ENCODE results near the gene SLC9A4.
"Not testable (repeated sequence)": the region's sequence is repeated elsewhere in the genome, so short reads cannot be mapped to it uniquely, and the experiment has no call there.

SLC9A4 gene

GRCh38 chr2:102550151-102550550, 77.1 kb downstream of the SLC9A4 start:
- no peak overlapping the region for H3K9ac ChIP-seq (ENCODE audit: low read depth, low read length)
- no peaks in the 10 kb centered on the region for H3K4me1 ChIP-seq (ENCODE audit: control insufficient read depth, insufficient read depth, low read length)
- H3K27me3 ChIP-seq (ENCODE audit: control insufficient read depth, insufficient read depth, low read length) = no peaks in the 10 kb centered on the region
- no peaks in the 10 kb centered on the region for H3K36me3 ChIP-seq (ENCODE audit: control insufficient read depth, insufficient read depth, low read length)
- H3K27ac ChIP-seq (ENCODE audit: low read depth, low read length) = no peak overlapping the region
- no peak overlapping the region for H3K4me3 ChIP-seq (ENCODE audit: low read depth, low read length)
- H3K9me3 ChIP-seq (ENCODE audit: control insufficient read depth, insufficient read depth, low read length) = 0 out of 2 replicates have a peak, but pooled peaks cover 3% of the 10 kb centered on the region

- no peaks in the 10 kb centered on the region for H3K4me1 ChIP-seq (ENCODE audit: control insufficient read depth, insufficient read depth, low read length)
- 0 out of 2 replicates have a peak, but pooled peaks cover 3% of the 10 kb centered on the region for H3K9me3 ChIP-seq (ENCODE audit: control insufficient read depth, insufficient read depth, low read length)
- no peak overlapping the region for H3K4me3 ChIP-seq (ENCODE audit: low read depth, low read length)
Observed at GRCh38 chr2:102551329-102552096, 78.5 kb downstream of the SLC9A4 start.

GRCh38 chr2:102553601-102554000, 80.6 kb downstream of the SLC9A4 start:
- Histone ChIP-seq H3K9ac (ENCODE audit: low read depth, low read length) (no peak overlapping the region), H3K4me3 (ENCODE audit: low read depth, low read length) (no peak overlapping the region), H3K27ac (ENCODE audit: low read depth, low read length) (no peak overlapping the region)

More at GRCh38 chr2:102551329-102552096, 78.5 kb downstream of the SLC9A4 start:
- Histone ChIP-seq H3K9ac (ENCODE audit: low read depth, low read length) (no peak overlapping the region), H3K27ac (ENCODE audit: low read depth, low read length) (no peak overlapping the region), H3K27me3 (ENCODE audit: control insufficient read depth, insufficient read depth, low read length) (no peaks in the 10 kb centered on the region), H3K36me3 (ENCODE audit: control insufficient read depth, insufficient read depth, low read length) (no peaks in the 10 kb centered on the region)

GRCh38 chr2:102558463-102558862, 85.4 kb downstream of the SLC9A4 start:
- Histone ChIP-seq H3K9ac (ENCODE audit: low read depth, low read length) (no peak overlapping the region), H3K27ac (ENCODE audit: low read depth, low read length) (no peak overlapping the region), H3K4me3 (ENCODE audit: low read depth, low read length) (no peak overlapping the region), H3K36me3 (ENCODE audit: control insufficient read depth, insufficient read depth, low read length) (no peaks in the 10 kb centered on the region), H3K4me1 (ENCODE audit: control insufficient read depth, insufficient read depth, low read length) (no peaks in the 10 kb centered on the region), H3K27me3 (ENCODE audit: control insufficient read depth, insufficient read depth, low read length) (no peaks in the 10 kb centered on the region), H3K9me3 (ENCODE audit: control insufficient read depth, insufficient read depth, low read length) (no peaks in the 10 kb centered on the region)

More at GRCh38 chr2:102553601-102554000, 80.6 kb downstream of the SLC9A4 start:
- Histone ChIP-seq H3K36me3 (ENCODE audit: control insufficient read depth, insufficient read depth, low read length) (no peaks in the 10 kb centered on the region), H3K9me3 (ENCODE audit: control insufficient read depth, insufficient read depth, low read length) (0 out of 2 replicates have a peak, but pooled peaks cover 3% of the 10 kb centered on the region), H3K27me3 (ENCODE audit: control insufficient read depth, insufficient read depth, low read length) (no peaks in the 10 kb centered on the region), H3K4me1 (ENCODE audit: control insufficient read depth, insufficient read depth, low read length) (no peaks in the 10 kb centered on the region)

- H3K4me1 ChIP-seq (ENCODE audit: control insufficient read depth, insufficient read depth, low read length); H3K27me3 ChIP-seq (ENCODE audit: control insufficient read depth, insufficient read depth, low read length); H3K4me3 ChIP-seq (ENCODE audit: low read depth, low read length); H3K9ac ChIP-seq (ENCODE audit: low read depth, low read length); H3K27ac ChIP-seq (ENCODE audit: low read depth, low read length); H3K9me3 ChIP-seq (ENCODE audit: control insufficient read depth, insufficient read depth, low read length); H3K36me3 ChIP-seq (ENCODE audit: control insufficient read depth, insufficient read depth, low read length): not testable (repeated sequence)
Observed at GRCh38 chr2:102562542-102562941, 89.5 kb downstream of the SLC9A4 start.

GRCh38 chr2:102575888-102576287, 102.9 kb downstream of the SLC9A4 start:
- H3K9ac ChIP-seq (ENCODE audit: low read depth, low read length) = no peak overlapping the region
- peaks cover 4% of the 10 kb centered on the region; the same call in 1 of the 2 replicates for H3K9me3 ChIP-seq (ENCODE audit: control insufficient read depth, insufficient read depth, low read length)
- no peaks in the 10 kb centered on the region; the same call in 1 of the 2 replicates for H3K4me1 ChIP-seq (ENCODE audit: control insufficient read depth, insufficient read depth, low read length)
- H3K36me3 ChIP-seq (ENCODE audit: control insufficient read depth, insufficient read depth, low read length) = no peaks in the 10 kb centered on the region
- H3K27ac ChIP-seq (ENCODE audit: low read depth, low read length) = no peak overlapping the region
- H3K27me3 ChIP-seq (ENCODE audit: control insufficient read depth, insufficient read depth, low read length) = no peaks in the 10 kb centered on the region
- H3K4me3 ChIP-seq (ENCODE audit: low read depth, low read length) = no peak overlapping the region

GRCh38 chr2:102578376-102578775, 105.3 kb downstream of the SLC9A4 start:
- Histone ChIP-seq H3K27ac (ENCODE audit: low read depth, low read length) (no peak overlapping the region), H3K27me3 (ENCODE audit: control insufficient read depth, insufficient read depth, low read length) (no peaks in the 10 kb centered on the region), H3K9ac (ENCODE audit: low read depth, low read length) (no peak overlapping the region), H3K36me3 (ENCODE audit: control insufficient read depth, insufficient read depth, low read length) (no peaks in the 10 kb centered on the region), H3K4me1 (ENCODE audit: control insufficient read depth, insufficient read depth, low read length) (no peaks in the 10 kb centered on the region; the same call in 1 of the 2 replicates), H3K4me3 (ENCODE audit: low read depth, low read length) (no peak overlapping the region), H3K9me3 (ENCODE audit: control insufficient read depth, insufficient read depth, low read length) (no peaks in the 10 kb centered on the region)

GRCh38 chr2:102581911-102582310, 108.9 kb downstream of the SLC9A4 start:
- no peaks in the 10 kb centered on the region for H3K36me3 ChIP-seq (ENCODE audit: control insufficient read depth, insufficient read depth, low read length)
- no peak overlapping the region for H3K4me3 ChIP-seq (ENCODE audit: low read depth, low read length)
- no peak overlapping the region for H3K27ac ChIP-seq (ENCODE audit: low read depth, low read length)
- H3K9ac ChIP-seq (ENCODE audit: low read depth, low read length) = no peak overlapping the region
- peaks cover 13% of the 10 kb centered on the region for H3K4me1 ChIP-seq (ENCODE audit: control insufficient read depth, insufficient read depth, low read length)
- no peaks in the 10 kb centered on the region for H3K27me3 ChIP-seq (ENCODE audit: control insufficient read depth, insufficient read depth, low read length)
- no peaks in the 10 kb centered on the region for H3K9me3 ChIP-seq (ENCODE audit: control insufficient read depth, insufficient read depth, low read length)

- Histone ChIP-seq H3K36me3 (ENCODE audit: control insufficient read depth, insufficient read depth, low read length) (no peaks in the 10 kb centered on the region), H3K4me1 (ENCODE audit: control insufficient read depth, insufficient read depth, low read length) (peaks cover 13% of the 10 kb centered on the region)
Observed at GRCh38 chr2:102582845-102583244, 109.8 kb downstream of the SLC9A4 start.

More at GRCh38 chr2:102582845-102583244, 109.8 kb downstream of the SLC9A4 start:
- H3K27ac ChIP-seq (ENCODE audit: low read depth, low read length) = no peak overlapping the region
- H3K9me3 ChIP-seq (ENCODE audit: control insufficient read depth, insufficient read depth, low read length) = no peaks in the 10 kb centered on the region
- H3K9ac ChIP-seq (ENCODE audit: low read depth, low read length) = no peak overlapping the region
- H3K4me3 ChIP-seq (ENCODE audit: low read depth, low read length) = no peak overlapping the region
- no peaks in the 10 kb centered on the region for H3K27me3 ChIP-seq (ENCODE audit: control insufficient read depth, insufficient read depth, low read length)

Measured in HUES48 (cell line).